ENCODE measurements around the gene CACNA1H.
"Not testable (repeated sequence)": the region's sequence is repeated elsewhere in the genome, so short reads cannot be mapped to it uniquely, and the experiment has no call there.

The CACNA1H gene

GRCh38 chr16:1262210-1262845 lies 109.4 kb downstream of the CACNA1H start:
- DNase-seq (ENCODE audit: low read depth) = no peak
- no peak overlapping the region for H3K4me3 ChIP-seq (ENCODE audit: low read depth, low read length)
- TF ChIP-seq CTCF (IDR thresholded peaks at IDR 0.05; ENCODE audit: low read depth, low read length, missing control alignments) = no peak

- no peak overlapping the region for H3K4me3 ChIP-seq (ENCODE audit: low read depth, low read length)
- no peak for DNase-seq (ENCODE audit: low read depth)
- TF ChIP-seq CTCF (IDR thresholded peaks at IDR 0.05; ENCODE audit: low read depth, low read length, missing control alignments) = no peak
Observed at GRCh38 chr16:1262846-1263221, 109.9 kb downstream of the CACNA1H start.

- TF ChIP-seq CTCF (IDR thresholded peaks at IDR 0.05; ENCODE audit: low read depth, low read length, missing control alignments) = no peak
- no peak overlapping the region for H3K4me3 ChIP-seq (ENCODE audit: low read depth, low read length)
- no peak for DNase-seq (ENCODE audit: low read depth)
Observed at GRCh38 chr16:1263591-1264344, 110.9 kb downstream of the CACNA1H start.

DNA sequence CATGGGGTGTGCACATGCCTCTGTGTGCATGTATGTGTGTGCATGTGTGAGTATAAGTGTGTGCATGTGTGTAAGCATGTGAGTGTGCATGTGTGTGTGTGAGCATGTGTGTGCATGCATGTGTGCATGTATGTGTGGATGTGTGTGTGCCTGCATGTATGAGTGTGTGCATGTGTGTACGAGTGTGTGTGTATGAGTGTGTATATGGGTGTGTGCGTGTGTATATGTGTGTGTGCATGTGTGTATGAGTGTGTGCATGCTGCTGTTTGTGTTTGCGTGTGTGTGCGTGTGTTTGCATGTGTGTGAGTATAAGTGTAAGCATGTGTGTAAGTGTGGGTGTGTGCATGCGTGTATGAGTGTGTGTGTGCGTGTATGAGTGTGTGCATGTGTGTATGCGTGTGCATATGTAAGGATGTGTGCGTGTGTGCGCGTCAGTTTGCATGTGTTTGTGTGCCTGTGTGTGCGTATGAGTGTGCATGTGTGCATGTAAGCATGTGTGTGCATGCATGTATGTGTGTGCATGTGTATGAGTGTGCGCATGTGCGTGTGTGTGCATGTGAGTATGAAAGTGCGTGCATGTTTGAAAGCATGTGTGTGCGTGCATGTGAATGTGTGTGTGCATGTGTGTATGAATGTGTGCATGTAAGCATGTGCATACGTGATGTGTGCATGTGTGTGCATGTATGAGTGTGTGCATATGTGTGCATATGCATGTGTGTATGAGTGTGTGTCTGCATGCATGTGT lies 111.6 kb downstream of the CACNA1H start:
- no peak for DNase-seq (ENCODE audit: low read depth)
- no peak overlapping the region for H3K4me3 ChIP-seq (ENCODE audit: low read depth, low read length)
- TF ChIP-seq CTCF (IDR thresholded peaks at IDR 0.05; ENCODE audit: low read depth, low read length, missing control alignments) = no peak

DNA sequence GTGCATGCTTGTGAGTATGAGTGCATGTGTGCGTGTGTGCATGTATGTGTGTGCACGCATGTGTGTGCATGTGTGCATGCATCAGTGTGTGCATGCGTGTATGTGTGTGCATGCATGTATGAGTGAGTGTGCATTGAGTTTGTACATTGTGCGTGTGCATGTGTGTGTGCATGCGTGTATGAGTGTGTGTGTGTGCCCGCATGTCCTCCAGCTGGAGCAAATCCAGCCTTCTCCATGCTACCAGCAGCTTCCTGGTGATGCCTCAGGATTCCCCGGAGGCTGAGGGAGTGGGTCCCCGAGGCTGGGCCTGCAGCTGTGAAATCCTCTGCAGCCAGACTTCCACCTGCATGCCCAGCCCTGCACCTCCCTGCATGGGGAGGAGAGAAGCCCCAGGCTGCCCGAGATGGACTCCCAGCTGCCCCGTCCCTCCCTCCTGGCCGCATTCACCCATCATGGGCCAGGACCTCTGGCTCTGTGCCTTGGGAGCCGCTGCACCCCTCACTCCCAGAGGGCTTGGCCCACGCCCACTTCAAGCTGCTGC lies 112.3 kb downstream of the CACNA1H start:
- TF ChIP-seq CTCF (IDR thresholded peaks at IDR 0.05; ENCODE audit: low read depth, low read length, missing control alignments) = no peak
- no peak overlapping the region for H3K4me3 ChIP-seq (ENCODE audit: low read depth, low read length)
- DNase-seq (ENCODE audit: low read depth) = no peak

DNA sequence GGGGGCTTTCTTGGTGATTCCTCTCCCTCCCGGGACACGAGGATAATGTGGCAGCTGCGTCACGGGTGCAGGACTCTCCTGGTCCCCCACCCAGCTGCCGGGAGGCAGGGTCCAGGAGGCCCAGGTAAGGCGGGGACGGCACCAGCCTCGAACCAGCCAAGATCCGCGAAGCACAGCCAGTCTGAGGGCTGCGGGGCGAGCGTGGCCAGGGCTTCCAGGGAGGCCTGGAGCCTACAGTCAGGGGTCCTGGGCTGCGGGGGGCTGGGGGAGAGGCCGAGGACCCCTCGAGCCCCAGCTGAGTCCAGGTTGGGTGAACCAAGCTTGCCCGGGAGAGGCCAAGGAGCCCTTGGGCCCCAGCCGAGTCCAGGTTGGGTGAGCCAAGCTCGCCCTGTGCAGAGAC lies 112.9 kb downstream of the CACNA1H start:
- H3K4me3 ChIP-seq (ENCODE audit: low read depth, low read length) = no peak overlapping the region
- no peak for TF ChIP-seq CTCF (IDR thresholded peaks at IDR 0.05; ENCODE audit: low read depth, low read length, missing control alignments)

GRCh38 chr16:1269418-1269817 lies 116.5 kb downstream of the CACNA1H start:
- not testable (repeated sequence) for DNase-seq (ENCODE audit: low read depth); H3K4me3 ChIP-seq (ENCODE audit: low read depth, low read length)

More for the DNA sequence above, 112.9 kb downstream of the CACNA1H start:
- no peak for DNase-seq (ENCODE audit: low read depth)

All from GM12864 (cell line).